Measurements from ENCODE around the gene ZNF385B.

ZNF385B gene

GRCh38 chr2:179561702-179562101, 299.7 kb downstream of the ZNF385B start:
- TF ChIP-seq, protein P1, sequence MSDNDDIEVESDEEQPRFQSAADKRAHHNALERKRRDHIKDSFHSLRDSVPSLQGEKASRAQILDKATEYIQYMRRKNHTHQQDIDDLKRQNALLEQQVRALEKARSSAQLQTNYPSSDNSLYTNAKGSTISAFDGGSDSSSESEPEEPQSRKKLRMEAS (IDR thresholded peaks at IDR 0.05), result no peak
- no peak for TF ChIP-seq CREB1 (IDR thresholded peaks at IDR 0.05; ENCODE audit: low read depth)
- TF ChIP-seq YY1 (IDR thresholded peaks at IDR 0.05; ENCODE audit: low read depth), result no peak
- no peak for TF ChIP-seq TAF1 (IDR thresholded peaks at IDR 0.05; ENCODE audit: low read depth)
- TF ChIP-seq RAD21 (IDR thresholded peaks at IDR 0.05; ENCODE audit: low read depth), result no peak
- TF ChIP-seq TEAD4 (IDR thresholded peaks at IDR 0.05), result no peak
- TF ChIP-seq NFIC (IDR thresholded peaks at IDR 0.05), result no peak
- TF ChIP-seq FOXM1 (IDR thresholded peaks at IDR 0.05; ENCODE audit: borderline replicate concordance, low read depth), result no peak
- no peak for TF ChIP-seq CEBPB (IDR thresholded peaks at IDR 0.05)

DNA sequence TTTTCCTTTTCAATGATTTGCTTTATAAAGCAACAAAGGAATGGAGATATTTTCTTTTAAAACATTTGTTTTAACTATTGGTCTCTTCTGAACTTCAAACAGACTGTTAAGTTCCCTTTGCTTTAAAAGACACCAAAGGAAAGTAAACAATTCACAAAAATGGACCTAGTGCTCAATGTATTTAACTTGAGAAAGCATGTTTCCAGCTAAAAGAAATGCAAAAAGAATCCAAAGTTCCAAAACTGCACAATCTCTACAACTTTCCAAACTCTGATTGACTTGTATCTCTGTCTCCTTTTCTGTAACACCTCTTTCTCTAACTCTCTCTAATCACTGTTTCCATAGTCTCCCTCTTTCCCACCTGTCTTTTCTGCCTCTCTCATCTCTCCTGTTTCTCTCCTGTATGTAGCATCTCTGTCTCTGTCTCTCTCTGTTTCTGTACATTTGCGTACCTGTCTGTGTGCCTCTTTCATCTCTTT, 301.1 kb downstream of the ZNF385B start:
- TF ChIP-seq TAF1 (IDR thresholded peaks at IDR 0.05; ENCODE audit: low read depth) (no peak), FOXM1 (IDR thresholded peaks at IDR 0.05; ENCODE audit: borderline replicate concordance, low read depth) (no peak), NFIC (IDR thresholded peaks at IDR 0.05) (no peak), CREB1 (IDR thresholded peaks at IDR 0.05; ENCODE audit: low read depth) (no peak), EP300 (IDR thresholded peaks at IDR 0.05; ENCODE audit: borderline replicate concordance) (no peak), EGR1 (IDR thresholded peaks at IDR 0.05) (no peak), TCF12 (IDR thresholded peaks at IDR 0.05; ENCODE audit: low read depth) (no peak), TEAD4 (IDR thresholded peaks at IDR 0.05) (no peak), YY1 (IDR thresholded peaks at IDR 0.05; ENCODE audit: low read depth) (no peak), ZBTB7A (IDR thresholded peaks at IDR 0.05; ENCODE audit: low read depth) (no peak), RAD21 (IDR thresholded peaks at IDR 0.05; ENCODE audit: low read depth) (no peak), CEBPB (IDR thresholded peaks at IDR 0.05) (no peak), REST (IDR thresholded peaks at IDR 0.05; ENCODE audit: low read depth) (no peak)
- TF ChIP-seq, protein P2, sequence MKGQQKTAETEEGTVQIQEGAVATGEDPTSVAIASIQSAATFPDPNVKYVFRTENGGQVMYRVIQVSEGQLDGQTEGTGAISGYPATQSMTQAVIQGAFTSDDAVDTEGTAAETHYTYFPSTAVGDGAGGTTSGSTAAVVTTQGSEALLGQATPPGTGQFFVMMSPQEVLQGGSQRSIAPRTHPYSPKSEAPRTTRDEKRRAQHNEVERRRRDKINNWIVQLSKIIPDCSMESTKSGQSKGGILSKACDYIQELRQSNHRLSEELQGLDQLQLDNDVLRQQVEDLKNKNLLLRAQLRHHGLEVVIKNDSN (IDR thresholded peaks at IDR 0.05), result no peak
- TF ChIP-seq, protein P1 (IDR thresholded peaks at IDR 0.05), result no peak

DNA sequence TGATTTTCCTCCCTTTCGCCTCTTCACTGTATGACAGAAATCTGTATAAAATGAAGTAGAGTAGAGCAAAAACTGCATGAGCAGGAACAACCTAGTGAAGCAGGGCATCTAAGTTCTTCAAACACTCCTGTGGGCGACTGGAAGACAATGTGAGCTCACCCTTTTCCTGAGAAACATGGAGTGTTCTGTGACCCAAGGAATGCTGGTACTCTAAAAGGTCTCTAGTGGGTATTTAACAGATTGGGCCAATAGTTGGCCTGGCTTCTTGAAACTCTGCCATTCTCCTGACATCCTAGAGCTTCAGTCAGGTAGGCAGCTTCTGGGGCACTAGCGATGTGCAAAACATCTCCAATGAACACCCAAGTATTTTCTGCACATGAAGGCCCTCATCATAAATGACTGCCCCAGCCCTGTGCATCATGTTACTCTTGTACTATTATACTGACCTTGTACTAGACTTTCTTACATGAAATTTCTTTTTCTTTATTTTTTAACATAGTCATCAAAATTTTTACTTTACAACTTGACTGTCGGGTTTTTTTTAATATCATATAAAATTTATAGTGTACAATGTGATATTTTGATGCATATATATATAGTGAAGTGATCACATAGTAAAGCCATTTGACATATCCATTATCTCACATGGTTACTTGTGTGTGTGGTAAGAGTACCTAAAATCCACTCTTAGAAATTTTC, 302.2 kb downstream of the ZNF385B start:
- TF ChIP-seq ZBTB7A (IDR thresholded peaks at IDR 0.05; ENCODE audit: low read depth), result no peak
- no peak for TF ChIP-seq CEBPB (IDR thresholded peaks at IDR 0.05)
- TF ChIP-seq, protein P2 (IDR thresholded peaks at IDR 0.05), result no peak
- no peak for TF ChIP-seq TCF12 (IDR thresholded peaks at IDR 0.05; ENCODE audit: low read depth)
- no peak for TF ChIP-seq FOXM1 (IDR thresholded peaks at IDR 0.05; ENCODE audit: borderline replicate concordance, low read depth)
- no peak for TF ChIP-seq YY1 (IDR thresholded peaks at IDR 0.05; ENCODE audit: low read depth)
- TF ChIP-seq, protein P1 (IDR thresholded peaks at IDR 0.05), result no peak
- TF ChIP-seq EP300 (IDR thresholded peaks at IDR 0.05; ENCODE audit: borderline replicate concordance), result no peak
- no peak for TF ChIP-seq NFIC (IDR thresholded peaks at IDR 0.05)

GRCh38 chr2:179558010-179558934, 303.1 kb downstream of the ZNF385B start:
- TF ChIP-seq CREB1 (IDR thresholded peaks at IDR 0.05; ENCODE audit: low read depth), result no peak
- TF ChIP-seq REST (IDR thresholded peaks at IDR 0.05; ENCODE audit: low read depth), result no peak
- TF ChIP-seq TEAD4 (IDR thresholded peaks at IDR 0.05), result no peak
- TF ChIP-seq EP300 (IDR thresholded peaks at IDR 0.05; ENCODE audit: borderline replicate concordance), result no peak
- TF ChIP-seq CEBPB (IDR thresholded peaks at IDR 0.05), result no peak
- no peak for TF ChIP-seq TAF1 (IDR thresholded peaks at IDR 0.05; ENCODE audit: low read depth)
- no peak for TF ChIP-seq RAD21 (IDR thresholded peaks at IDR 0.05; ENCODE audit: low read depth)
- TF ChIP-seq, protein P2 (IDR thresholded peaks at IDR 0.05), result no peak
- no peak for TF ChIP-seq TCF12 (IDR thresholded peaks at IDR 0.05; ENCODE audit: low read depth)
- no peak for TF ChIP-seq YY1 (IDR thresholded peaks at IDR 0.05; ENCODE audit: low read depth)
- TF ChIP-seq FOXM1 (IDR thresholded peaks at IDR 0.05; ENCODE audit: borderline replicate concordance, low read depth), result no peak
- no peak for TF ChIP-seq EGR1 (IDR thresholded peaks at IDR 0.05)

Data from Ishikawa (cell line).